Kidney epithelial cell (primary cell): ENCODE data around the gene KLHL29. TPM values are rescaled to one million over a fixed set of nuclear protein-coding genes. Genes with fewer than 3 reads are reported as not detected.

ENCODE experiments used
- DNase-seq: peaks from one replicate; pipeline ENCODE4 v3.0.0-alpha.2; 2010; ENCODE audit warnings: low read depth
- H3K27me3 ChIP-seq: 2 replicates; pipeline ENCODE4 v1.6.0; 2011; ENCODE audit warnings: low read length; ENCODE audit not compliant: control insufficient read depth, insufficient read depth
- H3K36me3 ChIP-seq: 2 replicates; pipeline ENCODE4 v1.5.1; 2011; ENCODE audit warnings: low read length; ENCODE audit not compliant: control insufficient read depth, insufficient read depth
- H3K4me3 ChIP-seq: 2 replicates; pipeline ENCODE4 v1.5.1; 2011; ENCODE audit warnings: low read depth, mild to moderate bottlenecking, control low read depth, low read length
- total RNA-seq: library from RNA; depleted of rRNA; stranded (reverse); fragments of >200 nt; gene quantifications from 2 replicates; pipeline ENCODE4 v1.2.3, GENCODE V29; 2015
- TF ChIP-seq, protein P1 (sequence below): IDR thresholded peaks from 2 replicates; pipeline ENCODE4 v1.5.1; 2011; ENCODE audit warnings: mild to moderate bottlenecking, moderate library complexity, low read length, control low read depth, inconsistent platforms; ENCODE audit not compliant: insufficient read depth, poor library complexity, severe bottlenecking

KLHL29 gene
- total RNA-seq, 1 donor from 2014 or later: 12.4 TPM

DNA sequence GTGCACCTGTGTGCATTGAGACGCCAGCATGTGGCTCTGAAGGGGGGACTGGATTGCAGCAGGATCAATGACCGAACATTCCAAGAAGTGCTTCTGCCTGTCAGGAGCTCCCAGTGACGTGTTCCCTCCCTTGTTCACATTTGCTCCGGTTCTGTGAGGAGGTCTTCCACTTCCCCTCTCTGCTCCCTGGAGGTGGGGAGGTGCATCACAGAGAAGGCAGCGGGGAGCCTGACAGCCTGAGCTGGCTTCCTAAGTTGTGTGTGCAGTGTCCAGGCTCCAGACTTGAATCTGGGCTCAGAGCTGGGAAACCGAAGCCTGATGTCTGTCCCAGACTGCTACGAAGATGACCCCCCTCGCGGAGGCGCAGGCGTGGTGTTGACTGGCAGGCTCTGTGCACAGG, 171.0 kb downstream of the KLHL29 start:
- Histone ChIP-seq H3K27me3 (no peaks in the 10 kb centered on the region), H3K36me3 (no peaks in the 10 kb centered on the region)

DNA sequence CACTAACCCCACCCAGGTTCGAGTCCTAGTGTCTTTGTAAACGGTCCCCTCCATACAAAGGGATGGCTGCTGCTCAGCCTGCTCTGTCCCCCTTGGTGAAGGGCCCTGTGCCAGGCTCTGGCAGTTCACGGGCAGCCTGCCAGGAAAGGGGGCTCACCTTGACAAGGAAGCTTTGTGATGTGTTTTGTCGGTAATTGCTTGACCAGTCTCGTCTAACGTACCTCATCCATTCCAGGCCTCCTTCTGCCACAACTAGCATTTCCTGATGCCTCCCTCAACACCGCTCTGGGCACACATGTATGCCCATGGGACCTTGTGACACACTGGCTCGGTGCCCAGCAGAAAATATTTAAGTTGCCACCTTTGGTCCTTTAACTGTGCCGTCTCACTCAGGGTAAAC, 171.9 kb downstream of the KLHL29 start:
- H3K27me3 ChIP-seq: no peaks in the 10 kb centered on the region
- no peak overlapping the region for H3K4me3 ChIP-seq
- H3K36me3 ChIP-seq: no peaks in the 10 kb centered on the region
- no peak for DNase-seq
- TF ChIP-seq, protein P1, sequence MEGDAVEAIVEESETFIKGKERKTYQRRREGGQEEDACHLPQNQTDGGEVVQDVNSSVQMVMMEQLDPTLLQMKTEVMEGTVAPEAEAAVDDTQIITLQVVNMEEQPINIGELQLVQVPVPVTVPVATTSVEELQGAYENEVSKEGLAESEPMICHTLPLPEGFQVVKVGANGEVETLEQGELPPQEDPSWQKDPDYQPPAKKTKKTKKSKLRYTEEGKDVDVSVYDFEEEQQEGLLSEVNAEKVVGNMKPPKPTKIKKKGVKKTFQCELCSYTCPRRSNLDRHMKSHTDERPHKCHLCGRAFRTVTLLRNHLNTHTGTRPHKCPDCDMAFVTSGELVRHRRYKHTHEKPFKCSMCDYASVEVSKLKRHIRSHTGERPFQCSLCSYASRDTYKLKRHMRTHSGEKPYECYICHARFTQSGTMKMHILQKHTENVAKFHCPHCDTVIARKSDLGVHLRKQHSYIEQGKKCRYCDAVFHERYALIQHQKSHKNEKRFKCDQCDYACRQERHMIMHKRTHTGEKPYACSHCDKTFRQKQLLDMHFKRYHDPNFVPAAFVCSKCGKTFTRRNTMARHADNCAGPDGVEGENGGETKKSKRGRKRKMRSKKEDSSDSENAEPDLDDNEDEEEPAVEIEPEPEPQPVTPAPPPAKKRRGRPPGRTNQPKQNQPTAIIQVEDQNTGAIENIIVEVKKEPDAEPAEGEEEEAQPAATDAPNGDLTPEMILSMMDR: no peak

More for the DNA sequence above, 171.0 kb downstream of the KLHL29 start:
- TF ChIP-seq, protein P1: no peak
- H3K4me3 ChIP-seq: no peak overlapping the region
- no peak for DNase-seq

DNA sequence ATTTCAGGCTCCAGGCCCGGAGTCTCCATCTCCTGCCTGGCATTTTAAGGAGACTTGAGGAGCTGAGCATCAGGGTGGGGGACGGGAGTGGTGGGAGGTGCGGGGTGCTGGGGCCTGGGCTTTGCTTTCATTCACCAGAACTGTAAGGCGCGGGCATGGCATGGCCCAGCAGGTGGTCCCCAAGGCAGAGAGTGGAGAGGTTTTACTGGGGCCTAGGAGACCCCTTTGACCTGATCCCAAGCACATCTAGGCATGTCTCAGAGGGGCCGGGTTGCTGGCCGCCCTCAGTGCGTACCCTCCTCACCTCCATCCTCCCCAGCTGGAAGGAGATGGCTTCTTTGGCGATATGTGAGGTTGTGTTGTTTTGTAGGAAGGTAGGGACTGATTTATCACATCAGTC, 172.5 kb downstream of the KLHL29 start:
- H3K4me3 ChIP-seq: no peak overlapping the region
- no peak for DNase-seq
- no peaks in the 10 kb centered on the region for H3K36me3 ChIP-seq
- no peaks in the 10 kb centered on the region for H3K27me3 ChIP-seq
- TF ChIP-seq, protein P1: no peak

DNA sequence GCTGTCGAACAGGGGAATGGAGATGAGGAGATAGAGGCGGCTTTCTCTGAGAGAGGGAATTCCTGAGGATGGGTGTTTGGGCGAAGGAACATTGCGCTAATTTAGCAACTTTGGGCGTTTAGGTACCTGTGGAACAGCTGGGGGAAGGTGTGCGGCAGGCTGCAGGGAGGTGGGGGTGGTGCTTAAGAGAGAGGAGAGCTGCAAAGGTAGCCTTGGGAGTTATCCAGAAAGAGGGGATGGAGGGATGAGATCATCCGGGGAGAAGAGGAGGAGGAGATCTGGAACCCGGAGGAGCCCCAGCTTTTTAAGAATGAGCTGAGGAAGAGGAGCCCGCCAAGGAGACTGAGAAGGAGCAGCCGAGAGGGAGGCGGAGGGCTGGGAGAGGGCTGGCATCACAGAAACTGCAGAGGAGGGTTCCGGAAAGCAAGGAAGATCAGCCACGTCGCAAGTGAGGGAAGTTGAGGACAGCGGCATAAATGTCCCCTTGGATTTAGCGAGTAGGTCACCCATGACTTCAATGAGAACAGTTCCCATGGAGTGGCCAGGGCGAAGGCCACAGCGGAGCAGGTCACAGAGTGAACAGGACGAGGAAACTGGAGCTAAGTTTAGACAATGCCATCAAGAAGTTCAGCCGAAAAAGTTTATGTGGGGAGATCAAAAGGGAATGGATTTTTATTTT, 174.7 kb downstream of the KLHL29 start:
- no peak for DNase-seq
- Histone ChIP-seq H3K4me3 (no peak overlapping the region), H3K36me3 (no peaks in the 10 kb centered on the region), H3K27me3 (no peaks in the 10 kb centered on the region)
- TF ChIP-seq, protein P1: no peak

DNA sequence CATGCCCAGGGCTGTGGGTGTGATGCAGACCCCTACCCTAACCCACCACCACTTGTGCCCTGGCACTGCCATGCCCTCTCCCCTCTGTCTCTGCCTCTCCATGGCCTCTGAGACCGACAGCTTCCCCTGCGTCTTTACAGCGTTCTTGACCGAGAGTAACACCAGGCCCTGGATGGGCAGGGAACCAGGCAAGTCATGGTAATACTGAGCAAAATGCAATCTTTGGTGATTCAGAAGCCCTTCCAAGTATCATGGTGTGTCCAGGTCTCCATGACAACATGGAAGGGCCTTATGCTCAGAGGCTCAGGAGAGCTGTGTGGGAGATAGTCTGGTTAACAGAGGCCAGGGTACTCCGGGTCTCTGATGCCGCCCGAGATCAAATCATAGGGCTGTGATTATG, 176.1 kb downstream of the KLHL29 start:
- Histone ChIP-seq H3K27me3 (no peaks in the 10 kb centered on the region), H3K4me3 (no peak overlapping the region), H3K36me3 (no peaks in the 10 kb centered on the region)
- TF ChIP-seq, protein P1: no peak
- no peak for DNase-seq

DNA sequence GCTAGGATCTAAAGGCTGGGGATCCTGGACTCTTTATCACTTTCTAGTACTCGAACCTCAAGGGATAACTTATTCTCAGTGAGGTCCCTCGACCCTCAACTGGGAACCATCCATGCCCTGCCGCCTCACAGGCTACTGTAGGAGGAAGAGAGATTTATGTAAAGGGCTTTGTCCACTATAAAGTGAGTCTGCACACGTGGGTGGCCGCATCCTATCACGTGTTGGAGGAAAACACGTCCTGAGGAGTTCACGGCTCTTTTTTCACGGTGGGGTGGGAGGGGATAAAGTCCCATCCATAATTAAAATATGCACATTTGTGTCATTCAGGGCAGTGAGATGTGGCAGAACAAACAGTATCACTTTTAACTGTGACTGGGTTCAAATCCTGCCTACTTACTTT, 176.6 kb downstream of the KLHL29 start:
- DNase-seq: no peak
- TF ChIP-seq, protein P1: no peak
- H3K4me3 ChIP-seq: no peak overlapping the region
- H3K36me3 ChIP-seq: no peaks in the 10 kb centered on the region
- no peaks in the 10 kb centered on the region for H3K27me3 ChIP-seq
